ENCODE data around the gene DCLK1.

DCLK1 gene

DNA sequence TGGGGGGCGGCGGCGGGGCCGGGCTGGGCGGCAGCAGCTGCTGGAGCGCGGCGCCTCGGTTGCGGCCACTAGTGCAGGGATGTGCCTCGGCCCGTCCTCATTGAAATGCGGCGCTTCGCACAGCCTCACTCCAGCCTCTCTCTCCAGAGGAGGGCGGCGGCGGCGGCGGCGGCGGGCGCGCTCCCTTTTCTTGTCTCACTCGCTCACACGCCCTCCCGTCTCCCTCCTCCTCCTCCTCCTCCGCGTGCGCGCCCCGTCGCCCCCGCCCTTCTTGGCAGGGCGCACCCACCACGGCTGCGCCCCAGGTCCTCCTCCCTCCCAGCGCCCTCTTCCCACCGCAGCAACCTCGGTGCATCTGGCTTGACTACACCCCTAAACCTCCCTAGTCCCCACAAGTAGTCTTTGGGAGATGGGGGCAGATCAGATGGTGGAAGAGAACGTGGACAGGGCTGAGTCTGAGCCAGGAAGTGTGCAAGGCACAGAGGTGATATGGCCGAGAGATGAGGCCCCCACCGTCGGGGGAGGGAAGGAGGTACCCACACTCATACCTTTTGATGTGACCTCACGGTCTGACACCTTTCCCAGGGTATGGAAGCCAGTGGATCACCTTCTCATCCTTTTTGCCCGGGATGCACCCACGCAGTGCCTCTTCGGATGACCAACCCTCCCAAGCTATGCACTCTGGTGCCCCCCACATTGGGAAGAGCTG is at the start of gene DCLK1:
Gene DCLK1, minus strand, starts transcription at position 161 of the 709 bp plus-strand sequence.
- DNase-seq, result peak in 1 of 2 donors; percentile 27

DNA sequence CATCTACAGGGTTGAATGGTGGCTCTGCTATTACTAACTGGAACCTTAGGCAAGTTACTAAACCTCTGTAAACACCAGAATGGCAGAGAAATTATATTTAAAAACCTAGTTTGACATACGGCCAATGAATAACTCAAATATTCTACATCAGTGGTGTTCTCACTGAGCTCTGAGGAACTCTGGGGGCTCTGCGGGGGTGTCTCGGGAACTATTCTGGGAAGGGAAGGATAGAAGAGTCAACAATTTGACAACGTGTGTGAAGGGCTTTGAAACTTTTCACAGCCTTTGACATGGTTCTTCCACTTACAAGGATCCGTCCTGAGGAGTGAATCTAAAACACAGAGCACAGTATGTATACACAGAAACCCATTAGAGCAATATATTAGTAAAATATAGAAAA is 44.4 kb upstream of the DCLK1 start:
- no peak for DNase-seq

DNA sequence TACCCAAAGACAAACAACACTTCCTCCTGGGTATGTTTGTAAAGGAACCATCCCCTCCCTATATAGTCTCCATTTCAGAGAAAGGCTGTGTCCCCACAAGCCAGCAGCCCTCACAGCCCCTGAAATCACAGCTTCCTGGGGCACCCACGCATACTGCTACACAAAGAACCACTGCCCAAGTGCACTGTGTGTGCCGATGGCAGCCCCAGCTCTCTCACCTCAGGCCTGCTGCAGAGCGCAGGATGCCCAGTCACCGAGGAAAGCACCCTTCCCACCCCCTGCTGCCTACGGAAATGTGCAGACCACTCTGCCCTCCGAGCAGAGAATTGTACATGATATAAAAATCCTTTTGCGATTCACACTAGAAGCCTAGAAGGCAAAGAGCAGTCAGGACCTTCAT is 43.7 kb upstream of the DCLK1 start:
- no peak for DNase-seq

DNA sequence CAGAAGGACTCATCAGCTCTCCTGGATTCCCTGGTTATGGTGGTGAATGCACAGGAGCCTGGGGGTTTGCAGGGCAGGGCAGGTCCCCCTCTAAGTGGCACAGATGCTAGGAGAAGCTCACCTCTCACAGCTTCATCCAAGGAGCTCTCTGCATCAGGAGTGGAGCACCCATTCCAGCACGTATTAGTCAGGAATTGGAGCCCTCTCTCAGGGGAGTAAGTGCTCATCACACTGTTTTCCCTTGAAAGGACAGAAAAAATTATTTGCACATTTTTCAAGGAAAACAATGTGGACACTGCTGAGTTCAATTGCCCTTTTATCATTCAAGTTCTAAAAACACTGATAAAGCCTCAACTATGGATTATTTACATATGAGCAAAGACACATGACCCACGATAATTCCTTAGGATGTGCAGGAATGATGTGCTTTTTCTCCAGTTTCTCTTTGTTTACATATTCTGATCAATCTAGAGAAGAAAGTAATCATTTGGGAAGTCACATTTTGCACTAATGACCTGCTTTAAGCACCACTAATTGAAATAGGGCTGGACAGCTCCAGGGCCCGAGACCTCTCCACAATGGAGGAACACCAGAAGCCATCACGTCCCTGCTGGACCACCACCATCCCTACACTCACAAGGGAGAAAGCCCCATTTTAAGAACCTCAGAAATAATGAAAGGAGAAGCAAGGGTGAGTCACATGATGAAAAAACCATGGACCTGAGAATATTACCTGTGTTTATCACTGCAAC is 42.6 kb upstream of the DCLK1 start:
- no peak for DNase-seq

DNA sequence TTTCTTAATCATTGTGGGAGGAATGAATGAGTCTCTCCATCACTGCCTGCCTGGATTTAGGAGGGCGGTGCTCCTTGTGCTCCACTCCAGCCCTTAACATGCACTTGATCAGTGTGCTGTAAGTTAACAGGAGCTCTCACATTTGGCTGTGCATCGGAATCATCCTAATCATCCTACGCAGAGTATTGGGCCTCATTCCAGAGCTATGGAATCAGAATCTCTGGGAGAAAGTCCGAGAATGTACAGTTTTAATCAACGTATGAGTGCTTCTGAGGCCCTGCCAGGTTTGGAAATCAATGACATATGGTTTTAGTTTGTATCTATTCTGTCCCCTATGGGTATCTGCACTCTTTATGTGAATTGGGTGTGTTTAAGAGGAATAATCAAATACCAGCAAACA is 34.9 kb upstream of the DCLK1 start:
- DNase-seq, result no peak

DNA sequence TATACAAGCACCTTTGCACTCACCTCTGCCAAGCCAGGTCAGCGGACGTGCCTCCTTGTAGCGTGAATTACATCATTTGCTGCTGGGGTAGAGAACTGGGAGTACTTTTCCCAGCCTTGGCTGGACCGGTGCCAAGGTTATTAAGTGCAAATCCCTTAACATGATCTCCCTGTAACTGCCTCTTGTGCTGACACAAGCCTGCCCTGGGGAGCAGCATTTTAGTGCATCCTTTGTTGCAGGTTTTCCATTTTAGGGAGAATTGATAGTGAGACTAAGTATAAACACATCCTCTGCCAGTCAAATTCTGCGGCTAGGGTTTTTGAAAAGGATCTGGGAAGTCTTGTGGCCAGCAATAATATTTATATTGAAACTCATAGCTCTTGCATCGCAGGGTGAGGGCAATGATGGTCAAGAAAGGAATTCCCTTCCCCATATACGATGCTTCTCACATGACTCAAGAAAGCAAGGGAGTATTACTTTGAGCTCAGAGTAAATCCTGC is 32.7 kb upstream of the DCLK1 start:
- no peak for DNase-seq

DNA sequence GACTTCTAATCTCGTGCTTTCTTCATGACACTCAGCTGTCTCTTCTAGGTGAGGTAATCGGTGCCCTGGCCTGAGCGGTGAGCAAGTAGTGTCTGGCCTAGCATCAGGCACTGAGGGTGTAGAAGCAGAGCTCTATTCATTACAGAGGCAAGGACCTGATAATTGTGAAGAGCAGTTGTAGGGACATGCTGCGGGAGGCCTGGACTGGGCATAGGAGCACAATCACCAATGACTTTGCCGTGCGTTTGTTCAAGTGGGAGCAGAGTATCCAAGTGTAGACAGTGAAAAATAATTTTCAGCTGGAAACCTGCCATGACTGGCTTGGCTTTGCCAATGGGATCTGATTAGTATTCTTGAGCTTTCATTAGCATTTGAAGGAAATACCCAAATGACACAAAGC is 32.1 kb upstream of the DCLK1 start:
- DNase-seq, result peak in 1 of 2 donors; percentile 3

DNA sequence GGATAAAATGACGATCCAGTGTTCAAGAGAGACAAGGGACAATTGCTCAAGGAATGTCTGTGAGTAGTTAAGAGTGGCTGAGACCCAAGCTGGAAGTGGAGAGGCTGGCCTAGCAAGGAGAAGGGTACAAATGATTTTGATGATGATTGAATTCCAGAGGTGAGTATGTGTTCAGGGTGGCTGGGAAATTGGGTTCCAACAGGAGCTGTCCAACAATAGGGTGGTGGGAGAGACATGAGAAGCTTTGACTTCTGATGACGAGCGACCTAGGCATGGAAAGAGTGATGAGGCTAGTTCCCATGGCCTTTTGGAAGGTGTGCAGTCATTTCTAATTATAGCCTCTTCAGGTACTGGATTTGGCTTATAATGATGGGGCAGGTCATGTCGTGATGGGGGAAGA is 29.1 kb upstream of the DCLK1 start:
- no peak for DNase-seq

DNA sequence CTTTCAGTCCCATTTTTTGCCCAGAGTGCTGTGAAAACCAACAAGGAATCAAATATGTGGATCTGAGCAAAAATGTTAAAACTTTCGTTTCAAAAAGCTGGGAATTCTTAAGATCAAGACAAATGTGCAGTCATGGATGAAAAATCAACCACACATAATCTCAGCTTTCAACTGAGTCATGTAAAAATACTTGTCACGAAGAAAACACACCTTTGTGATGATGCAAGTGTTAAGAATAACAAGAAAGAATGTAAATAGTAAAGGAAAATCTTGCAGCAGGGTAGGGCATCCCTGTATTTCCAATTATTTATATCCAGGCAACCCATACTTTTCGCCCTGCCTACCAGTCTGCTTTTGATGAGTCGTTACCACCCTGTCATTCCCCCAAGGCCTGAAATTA is 27.4 kb upstream of the DCLK1 start:
- no peak for DNase-seq

DNA sequence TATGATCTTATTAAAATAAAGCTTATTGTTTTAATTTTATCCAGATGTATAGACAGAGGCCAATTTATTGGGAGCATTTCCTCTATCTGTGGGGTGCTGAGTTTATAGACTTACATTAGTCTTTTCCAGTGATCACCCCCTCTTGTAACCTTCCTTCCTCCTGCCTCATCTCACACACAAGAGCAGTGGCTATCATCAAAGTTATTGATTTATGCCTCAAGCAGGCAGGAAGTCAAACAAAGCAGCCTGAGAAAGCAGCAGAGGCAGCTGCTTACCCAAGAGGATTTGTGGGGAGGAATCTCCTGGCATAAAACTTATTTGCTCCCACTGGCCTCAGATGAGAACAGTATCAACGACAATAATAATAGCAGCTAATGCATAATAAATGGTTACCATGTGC is 26.3 kb upstream of the DCLK1 start:
- no peak for DNase-seq

DNA sequence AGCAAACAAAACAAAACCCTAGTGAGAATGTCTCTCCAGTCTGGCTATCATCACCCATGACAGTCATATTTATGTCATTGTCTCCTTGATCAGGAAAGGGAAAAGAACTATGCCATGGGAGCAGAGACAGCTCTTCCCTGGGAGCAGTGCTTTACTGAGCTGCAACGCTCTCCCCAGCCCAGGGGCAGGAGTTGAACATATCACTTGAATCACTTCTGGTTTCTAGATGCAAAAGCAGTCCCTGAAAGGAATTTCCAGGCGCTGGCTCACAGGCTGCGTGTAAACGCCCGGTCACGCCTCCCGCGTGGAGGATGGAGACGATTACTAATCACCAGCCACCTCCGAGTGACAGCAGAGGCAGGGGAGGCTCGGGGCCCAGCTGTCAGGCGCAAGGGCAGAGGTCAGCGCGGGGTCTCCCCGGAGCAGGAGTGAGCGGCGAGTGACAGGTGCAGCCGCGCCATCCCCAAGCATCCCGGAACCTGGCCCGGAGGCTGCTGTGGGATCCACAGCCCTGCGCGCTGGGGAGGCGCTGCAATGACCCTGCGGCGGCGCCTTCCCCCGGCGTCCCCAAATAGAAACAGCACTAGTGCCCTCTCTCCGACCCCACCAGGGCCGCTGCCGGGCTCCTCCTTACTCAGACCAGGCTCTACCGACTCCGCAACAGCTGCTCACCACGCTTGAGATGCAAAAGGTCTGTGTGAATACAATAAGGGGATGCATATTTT is 23.5 kb upstream of the DCLK1 start:
- DNase-seq, result no peak

DNA sequence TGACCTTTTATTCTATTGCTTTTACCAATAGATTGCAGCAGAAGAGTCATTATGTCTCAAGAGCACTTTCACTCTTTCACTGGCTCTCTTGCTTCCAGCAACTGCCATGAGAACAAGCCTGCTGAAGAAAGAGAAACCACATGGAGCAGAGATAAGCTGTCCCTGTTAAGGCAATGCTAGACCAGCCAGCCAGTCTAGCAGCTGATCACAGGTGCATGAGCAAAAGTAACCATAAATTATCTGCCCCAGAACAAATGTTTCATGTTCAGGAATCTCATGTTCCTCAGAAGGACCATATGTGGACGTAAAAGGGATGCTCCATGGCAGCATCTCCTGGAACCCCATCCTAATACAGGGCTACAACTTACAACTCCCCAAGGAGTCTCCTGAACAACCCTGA is 20.4 kb upstream of the DCLK1 start:
- no peak for DNase-seq

DNA sequence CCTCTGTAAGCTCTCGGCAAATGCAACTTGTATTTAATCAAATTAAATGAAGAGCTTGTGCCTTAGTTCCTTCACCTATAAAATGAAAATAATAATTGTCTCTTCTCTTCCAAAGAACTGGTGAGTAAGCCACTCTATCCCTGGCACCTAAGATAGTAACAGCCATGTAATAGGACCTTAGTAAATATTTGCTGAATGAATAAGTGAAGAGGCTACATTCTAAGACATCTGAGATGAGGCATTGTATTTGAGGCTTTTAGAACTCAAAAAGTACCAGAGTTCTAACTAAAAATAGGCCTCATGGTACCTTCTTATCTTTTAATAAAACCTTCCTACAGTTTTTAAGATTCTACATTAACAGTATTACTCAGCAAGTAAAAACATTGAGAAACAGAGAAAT is 17.3 kb upstream of the DCLK1 start:
- no peak for DNase-seq

DNA sequence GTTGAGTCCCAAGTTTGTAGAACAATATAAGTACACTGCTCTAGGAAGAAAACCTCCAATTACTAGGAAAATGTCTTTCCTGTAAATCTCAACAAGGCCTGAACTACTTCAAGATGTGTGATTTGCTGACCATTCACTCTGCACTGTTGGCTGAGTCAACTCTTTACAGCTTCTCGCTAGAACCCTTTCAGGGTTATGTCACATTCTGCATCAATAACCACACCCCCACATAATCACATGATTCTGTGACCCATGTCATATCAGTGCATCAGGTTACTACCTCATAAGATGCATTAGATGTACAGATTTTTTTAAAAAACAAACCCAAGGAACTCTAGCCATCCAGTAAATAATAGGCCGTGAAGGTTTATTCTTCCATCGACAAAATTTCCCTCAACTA is 16.1 kb upstream of the DCLK1 start:
- DNase-seq, result no peak

DNA sequence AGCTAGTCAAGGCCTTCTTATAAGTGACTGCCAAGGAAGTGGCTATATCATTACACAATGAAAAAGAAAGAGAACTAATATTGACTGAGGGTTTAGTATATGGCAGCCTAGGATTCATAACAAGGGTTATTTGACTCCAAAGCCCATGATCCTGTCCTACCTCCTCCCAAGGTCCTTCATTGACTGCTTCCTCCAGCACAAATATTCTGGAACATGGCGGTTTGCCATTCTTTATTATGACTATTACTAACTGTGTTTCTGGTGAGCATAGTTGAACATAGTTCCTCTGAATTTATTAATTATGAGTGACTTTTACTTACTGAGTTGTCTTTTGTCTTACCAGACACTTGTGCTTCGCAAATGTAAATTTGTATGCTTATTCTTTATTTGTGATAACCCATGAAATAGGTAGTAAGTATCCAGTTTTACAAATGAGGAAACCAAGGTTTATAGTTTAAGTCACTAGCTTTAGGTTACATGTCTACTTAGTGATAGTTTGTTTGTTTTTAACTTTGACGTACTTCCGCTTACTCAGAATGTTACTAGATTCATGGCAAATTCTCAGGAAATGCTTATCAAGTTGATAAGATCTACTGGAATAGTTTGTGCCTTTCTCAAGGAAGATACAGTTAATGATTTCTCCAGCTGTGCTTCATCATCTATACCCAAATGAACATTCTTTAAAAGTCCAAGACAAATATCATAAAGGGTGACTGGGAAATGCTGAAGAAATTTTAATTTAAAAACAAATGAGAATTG is 15.5 kb upstream of the DCLK1 start:
- no peak for DNase-seq

DNA sequence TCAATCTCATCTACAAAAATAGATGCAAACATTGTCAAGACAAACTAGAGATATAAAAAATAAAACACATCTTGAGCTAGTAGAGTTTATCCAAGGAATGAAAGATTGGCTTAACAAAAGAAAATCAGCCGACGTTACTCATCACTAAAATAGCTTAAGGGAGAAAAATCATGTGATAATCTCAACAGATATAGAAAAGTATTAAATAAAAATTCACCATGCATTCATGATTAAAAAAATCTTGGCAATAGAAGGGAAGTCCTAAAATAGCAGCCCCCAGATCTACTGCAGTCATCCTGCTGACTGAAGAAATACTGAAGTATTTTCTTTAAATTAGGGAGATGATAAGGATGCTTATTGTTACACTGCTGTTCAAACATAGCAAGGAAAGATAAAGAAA is 12.6 kb upstream of the DCLK1 start:
- DNase-seq, result no peak

DNA sequence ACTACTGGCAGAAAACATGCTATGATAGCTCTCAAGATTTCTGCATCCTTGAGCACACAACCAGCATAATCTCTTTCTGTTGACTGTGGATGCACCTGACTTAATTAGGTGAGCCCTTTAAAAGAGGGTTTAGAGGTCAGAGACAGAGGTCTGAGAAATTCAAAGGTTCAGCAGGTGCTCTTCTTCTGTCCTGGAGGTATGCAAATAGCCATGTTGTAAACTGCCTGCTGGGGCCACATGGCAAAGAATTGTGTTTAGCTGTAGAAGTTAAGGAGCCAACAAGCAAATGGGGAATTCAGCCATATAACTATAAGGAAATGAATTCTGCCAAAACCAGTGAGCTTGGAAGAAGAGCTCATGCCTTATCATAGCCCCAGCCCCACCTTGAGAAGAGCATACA is 11.6 kb upstream of the DCLK1 start:
- DNase-seq, result no peak

DNA sequence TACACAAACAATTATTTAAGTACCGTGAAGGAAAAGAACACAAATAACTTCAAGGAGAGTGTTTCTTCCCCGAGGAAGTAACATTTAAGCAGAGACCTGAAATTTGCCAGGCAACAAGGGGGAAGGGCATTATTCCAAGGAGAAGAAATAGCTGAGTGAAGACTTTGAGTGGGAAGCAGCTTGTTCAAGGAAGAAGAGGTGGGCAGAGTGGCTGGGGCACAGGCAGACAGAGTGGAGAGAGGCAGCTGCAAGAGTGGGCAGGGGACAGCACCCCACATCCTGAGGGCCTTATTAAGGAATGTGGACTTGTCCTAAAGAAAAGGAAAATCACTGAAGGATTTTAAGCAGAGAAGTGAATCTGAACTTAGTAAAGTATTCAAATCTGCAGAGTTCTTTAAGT is 4.7 kb upstream of the DCLK1 start:
- DNase-seq, result no peak

DNA sequence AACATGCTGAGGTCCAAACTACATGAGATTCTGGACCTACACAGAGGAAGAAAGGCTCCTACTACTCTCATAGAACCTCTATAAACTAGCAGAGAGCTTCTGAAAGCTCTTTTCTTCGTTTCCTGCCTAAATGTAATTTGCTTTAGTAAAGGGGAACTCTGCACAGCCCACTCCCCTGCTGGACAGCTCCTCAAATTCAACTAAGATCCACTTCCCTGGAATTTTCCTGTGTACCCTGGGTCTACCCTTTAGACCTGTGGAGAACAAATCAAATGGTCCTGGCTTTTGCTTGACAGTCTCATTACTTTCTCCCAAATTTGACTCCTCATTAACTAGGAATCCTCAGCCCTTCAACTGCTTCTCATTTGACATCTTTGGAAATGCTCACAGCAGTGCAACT is 3.5 kb upstream of the DCLK1 start:
- no peak for DNase-seq

DNA sequence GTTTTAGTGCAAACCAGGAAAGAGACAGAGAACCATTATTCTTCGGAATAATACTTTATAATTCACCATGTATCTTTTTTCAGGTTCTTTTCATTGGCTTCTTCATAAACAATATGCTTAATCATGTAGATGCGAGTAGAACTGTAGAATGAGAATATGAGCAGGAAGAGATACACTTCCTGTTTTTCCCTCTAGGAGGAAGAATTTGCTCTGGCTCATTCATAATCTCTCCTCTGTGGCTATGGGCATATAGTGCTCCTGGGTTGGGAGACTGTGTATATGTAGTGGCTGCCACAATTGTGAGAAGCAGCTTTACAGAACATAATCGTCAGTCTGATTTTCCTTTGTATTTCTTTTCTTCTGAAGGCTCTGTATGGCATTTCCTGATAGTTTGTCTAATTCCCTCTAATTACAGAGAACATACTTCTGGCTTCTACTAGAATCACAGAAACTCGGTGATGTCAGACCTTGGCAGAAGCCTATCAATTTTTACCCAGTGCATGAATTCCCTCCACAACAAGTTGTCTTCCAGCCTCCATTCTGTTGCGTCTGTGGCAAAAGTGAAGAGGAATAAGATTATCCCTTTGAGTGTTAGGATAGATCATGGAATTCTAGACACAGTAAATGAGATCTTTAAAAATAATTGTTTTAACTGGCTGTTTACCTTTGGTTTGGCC is 2.9 kb upstream of the DCLK1 start:
- no peak for DNase-seq

DNA sequence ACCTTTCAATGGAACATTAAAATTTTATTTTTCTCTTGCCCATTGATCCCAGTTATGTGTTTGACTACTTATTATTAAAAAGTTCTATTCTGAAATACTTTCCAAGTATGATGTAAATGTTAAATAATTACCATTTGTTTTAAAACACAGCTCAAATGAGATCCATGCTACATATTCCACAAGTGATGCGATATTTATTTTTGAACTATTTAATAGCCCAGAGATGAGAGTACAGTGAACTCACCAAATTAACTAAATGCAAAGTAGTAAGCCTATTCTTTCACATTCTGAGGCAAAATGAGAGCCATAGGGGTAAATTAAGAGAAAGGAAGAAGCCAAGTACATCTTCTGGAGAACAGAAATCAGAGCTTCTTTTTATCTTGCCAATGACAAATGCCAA is 1.2 kb upstream of the DCLK1 start:
- DNase-seq, result no peak

DNA sequence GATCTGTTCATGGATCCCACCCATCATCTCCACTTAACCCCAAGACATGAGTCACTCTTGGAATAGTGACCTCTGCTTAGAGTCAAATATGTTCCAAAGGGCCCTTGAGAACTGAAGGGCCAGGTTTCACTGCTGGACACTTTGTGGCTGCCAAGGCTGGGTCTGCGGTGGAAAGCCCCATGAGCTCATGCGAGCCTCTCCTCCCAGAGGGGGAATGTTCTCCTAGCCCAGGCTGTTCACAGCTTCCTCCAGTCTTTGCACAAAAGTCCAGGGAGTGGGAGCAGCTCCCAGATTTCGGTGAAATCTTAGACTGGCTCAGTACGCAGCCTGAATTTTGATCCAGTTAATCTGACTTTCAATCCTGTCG is 732 bp upstream of the DCLK1 start:
- DNase-seq, result no peak

Measured in hippocampal formation (tissue), 2 donors.